Retinal pigment epithelial cell (primary cell): ENCODE results near the gene ADRA1B.

ENCODE experiments used
- DNase-seq: peaks from one replicate; pipeline ENCODE4 v3.0.0-alpha.2; 2010; ENCODE audit warnings: low read depth
- H3K4me3 ChIP-seq: 2 replicates; pipeline ENCODE4 v1.5.1; 2011; ENCODE audit warnings: mild to moderate bottlenecking, low read length, control low read depth, moderate library complexity
- TF ChIP-seq, protein P1 (sequence below): conservative IDR thresholded peaks from 2 replicates; pipeline ENCODE4 v1.5.1; 2011; ENCODE audit warnings: low read depth, low read length, control low read depth, inconsistent platforms

The ADRA1B gene

DNA sequence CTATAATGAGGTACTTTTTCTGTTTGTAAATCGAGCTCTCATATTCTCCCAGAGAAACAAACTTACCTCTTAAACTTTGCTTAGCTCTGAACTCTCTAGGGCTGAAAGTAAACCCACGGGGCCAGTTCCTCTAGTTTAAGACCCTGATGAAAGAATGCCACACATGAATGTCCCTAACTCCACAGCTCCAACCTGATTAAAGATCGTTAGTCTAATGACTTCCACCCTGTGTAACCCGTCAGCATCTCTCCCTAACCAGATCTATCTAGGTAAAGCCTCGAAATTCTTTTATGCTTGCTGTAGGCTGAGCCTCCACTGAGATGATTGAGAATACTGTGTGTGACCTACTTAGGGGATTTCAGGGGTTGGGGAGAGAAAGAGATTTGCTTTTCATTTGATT lies 27.0 kb downstream of the ADRA1B start:
- H3K4me3 ChIP-seq: no peak overlapping the region
- DNase-seq: no peak
- TF ChIP-seq, protein P1, sequence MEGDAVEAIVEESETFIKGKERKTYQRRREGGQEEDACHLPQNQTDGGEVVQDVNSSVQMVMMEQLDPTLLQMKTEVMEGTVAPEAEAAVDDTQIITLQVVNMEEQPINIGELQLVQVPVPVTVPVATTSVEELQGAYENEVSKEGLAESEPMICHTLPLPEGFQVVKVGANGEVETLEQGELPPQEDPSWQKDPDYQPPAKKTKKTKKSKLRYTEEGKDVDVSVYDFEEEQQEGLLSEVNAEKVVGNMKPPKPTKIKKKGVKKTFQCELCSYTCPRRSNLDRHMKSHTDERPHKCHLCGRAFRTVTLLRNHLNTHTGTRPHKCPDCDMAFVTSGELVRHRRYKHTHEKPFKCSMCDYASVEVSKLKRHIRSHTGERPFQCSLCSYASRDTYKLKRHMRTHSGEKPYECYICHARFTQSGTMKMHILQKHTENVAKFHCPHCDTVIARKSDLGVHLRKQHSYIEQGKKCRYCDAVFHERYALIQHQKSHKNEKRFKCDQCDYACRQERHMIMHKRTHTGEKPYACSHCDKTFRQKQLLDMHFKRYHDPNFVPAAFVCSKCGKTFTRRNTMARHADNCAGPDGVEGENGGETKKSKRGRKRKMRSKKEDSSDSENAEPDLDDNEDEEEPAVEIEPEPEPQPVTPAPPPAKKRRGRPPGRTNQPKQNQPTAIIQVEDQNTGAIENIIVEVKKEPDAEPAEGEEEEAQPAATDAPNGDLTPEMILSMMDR: no peak

DNA sequence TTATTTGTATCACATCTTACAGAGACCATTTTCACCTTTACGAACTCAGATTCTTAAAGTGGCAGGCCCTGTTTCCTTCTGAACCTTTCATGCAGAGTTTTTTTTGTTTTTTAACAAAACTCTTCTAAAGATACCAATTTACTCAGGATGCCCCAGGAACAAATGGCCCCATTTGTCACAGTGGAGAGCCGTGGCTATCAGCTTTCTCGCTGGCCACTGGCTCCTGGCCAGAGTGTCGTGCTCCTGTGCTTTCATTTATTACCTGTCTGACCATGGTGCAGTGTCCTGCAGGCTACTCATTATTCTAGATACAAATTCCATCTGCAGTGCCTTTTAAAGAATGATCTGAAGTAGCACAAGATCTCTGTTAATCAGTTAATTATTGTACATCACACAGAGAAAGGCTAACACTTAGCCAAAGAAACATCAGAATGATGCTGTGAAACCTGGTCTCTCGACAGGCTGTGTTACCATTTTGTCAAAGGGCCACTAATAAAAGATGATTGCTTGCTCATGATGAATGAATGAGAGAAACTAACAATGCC lies 27.8 kb downstream of the ADRA1B start:
- TF ChIP-seq, protein P1: no peak
- DNase-seq: no peak
- H3K4me3 ChIP-seq: no peak overlapping the region

DNA sequence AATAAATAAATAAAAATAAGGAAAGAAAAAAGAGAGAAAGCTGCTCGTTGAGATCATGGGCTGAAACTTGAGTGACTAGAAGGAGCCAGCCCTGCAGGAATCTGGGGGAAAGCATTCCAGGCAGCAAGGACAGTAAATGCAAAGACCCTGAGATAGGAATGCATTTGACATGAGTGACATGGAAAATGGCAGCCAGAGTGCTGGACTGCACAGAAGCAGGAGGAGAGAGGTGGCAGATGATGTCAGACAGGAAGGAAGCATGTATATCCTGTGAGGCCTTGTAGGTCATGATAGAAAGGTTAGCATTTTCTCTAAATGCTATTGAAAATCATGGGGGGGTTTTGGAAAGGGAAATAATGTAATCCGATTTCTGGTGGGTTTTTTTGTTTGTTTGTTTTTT lies 29.1 kb downstream of the ADRA1B start:
- TF ChIP-seq, protein P1: no peak
- no peak overlapping the region for H3K4me3 ChIP-seq
- DNase-seq: no peak

DNA sequence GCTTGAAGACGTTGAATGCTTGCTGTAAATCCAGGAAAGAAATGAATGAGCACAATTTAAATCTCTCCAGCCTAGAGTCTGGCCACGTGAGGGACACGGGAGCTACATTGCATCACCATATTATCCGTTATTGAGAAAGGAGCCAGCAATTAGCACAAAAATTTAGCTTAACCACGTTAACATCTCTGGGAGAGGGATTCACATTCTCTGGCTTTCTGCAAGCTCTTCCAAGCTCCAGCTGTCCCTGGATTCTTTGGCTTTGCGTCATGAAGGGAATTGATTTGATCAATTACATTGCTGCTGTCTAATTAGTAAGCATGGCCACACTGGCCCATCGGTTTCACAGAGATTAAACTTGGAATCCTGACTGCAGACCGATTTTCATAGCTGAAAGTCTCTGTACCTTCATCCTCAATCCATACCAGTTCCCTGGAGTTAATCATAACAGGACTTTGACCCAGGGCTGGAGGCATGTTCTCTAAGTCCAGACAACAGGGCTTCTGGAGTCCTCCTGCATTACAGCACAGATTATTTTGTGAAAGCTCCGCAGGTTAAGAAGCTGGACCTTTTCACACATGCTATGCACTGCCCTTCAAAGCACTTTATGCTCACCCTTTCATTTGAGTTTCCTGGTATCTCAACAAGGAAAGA lies 31.6 kb downstream of the ADRA1B start:
- DNase-seq: peak; percentile 65
- H3K4me3 ChIP-seq: no peak overlapping the region
- TF ChIP-seq, protein P1: no peak

DNA sequence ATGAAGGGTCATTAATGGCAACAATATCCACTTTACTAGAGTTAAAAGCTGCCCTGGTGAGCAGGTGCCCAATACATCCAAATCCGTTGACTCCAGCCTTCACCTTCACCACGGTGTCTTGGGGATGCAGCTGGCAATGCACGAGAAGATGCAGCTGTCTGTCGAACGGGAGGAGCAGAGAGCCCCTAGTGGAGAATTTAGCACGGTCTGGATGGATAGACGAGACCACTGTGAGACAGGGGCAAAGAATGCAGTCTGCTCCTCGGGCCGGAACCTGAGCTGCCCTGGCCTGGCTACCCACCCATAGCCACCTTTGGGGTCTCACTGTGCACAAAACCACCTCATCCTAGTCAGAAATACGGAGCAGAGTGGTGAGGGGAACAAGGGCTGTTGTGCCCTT lies 35.1 kb downstream of the ADRA1B start:
- TF ChIP-seq, protein P1: peak; percentile 39
- H3K4me3 ChIP-seq: no peak overlapping the region
- DNase-seq: no peak

DNA sequence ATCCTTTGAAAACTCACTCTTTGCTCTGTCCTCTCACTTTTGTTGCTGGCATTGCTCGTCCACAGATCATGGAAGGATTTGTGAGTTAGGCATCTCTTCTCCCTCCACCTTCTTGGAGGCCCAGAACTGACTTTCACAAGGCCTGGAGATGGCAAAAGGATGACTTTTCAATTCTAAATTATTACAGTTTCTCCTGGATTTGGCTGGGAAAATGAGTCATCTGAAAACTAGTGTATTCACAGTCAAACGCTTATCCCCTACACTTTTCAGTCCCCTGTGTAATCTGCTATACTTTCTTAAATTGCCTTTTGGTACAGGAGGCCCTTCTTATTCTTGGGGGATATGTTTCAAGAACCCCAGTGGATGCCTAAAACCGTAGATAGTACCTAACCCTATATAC lies 35.6 kb downstream of the ADRA1B start:
- no peak for DNase-seq
- H3K4me3 ChIP-seq: no peak overlapping the region
- TF ChIP-seq, protein P1: no peak

DNA sequence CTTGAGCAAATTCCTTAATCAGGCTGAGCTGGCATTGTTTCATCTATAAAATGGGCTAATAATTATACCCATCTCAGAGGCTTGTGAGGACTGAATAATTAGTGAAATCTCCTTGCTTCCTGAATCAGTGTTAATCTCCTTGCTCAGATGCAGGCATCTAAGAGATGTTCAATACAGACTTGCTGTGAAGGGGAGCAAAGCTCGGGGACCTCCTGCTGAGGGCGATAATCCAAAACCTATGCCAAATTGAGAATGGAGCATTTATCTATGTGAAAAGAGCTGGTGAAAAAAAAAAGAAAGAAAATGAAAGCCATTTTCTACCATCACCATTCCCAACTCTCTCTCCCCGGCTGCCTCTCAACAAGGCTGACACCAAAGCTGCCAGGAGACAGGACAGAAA lies 37.3 kb downstream of the ADRA1B start:
- H3K4me3 ChIP-seq: no peak overlapping the region
- TF ChIP-seq, protein P1: no peak
- DNase-seq: no peak
